NAMALWA (cell line): ENCODE results near the gene MASTL.

ENCODE experiments used
- DNase-seq: peaks from one replicate; pipeline ENCODE4 v3.0.0-alpha.2; 2015; ENCODE audit warnings: low spot score

Gene MASTL

DNA sequence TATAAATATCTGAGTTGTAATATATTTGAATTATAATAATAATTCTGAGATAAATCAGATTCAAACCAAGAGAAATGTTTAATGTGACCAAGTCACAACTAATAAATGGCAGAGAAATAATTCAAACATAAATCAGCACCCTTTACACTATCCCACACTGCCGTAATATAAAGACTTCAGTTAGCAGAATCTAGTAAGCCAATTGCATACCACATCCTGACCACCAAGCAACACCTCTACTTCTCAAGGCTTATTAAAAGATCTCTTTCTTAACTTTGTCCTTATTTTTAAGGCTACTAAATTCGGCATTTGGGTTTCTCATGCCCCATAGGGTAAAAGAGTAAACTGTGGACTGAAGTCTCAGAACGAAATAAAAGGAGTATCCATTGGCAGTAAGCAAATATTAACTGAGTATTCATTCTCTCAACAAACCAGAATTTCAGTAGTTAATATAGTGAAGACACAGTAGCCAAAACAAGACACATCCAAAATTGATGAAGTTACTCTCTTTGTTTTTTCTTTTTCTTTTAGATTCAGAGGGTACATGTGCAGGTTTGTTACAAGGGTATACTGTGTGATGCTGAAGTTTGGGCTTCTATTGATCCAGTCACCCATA lies 70.6 kb downstream of the MASTL start:
- no peak for DNase-seq

DNA sequence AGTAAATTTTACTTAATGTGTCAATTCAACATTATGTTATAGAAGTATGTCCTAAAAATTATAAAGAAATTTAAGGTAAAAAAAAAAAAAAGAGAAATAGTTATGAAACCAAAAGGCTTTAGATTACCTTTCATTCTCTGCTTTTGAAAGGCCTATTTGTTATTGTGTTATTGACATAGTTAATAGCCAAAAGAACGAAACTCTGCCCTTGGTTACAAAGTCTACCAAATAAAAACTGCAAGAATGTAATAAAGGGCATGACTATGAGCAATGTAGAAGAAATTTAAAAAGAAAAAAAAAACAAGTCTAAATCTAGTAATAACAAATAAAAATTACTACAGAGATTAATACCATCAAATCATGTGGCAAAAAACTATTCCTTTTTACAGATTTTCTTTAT lies 74.9 kb downstream of the MASTL start:
- DNase-seq: no peak

GRCh38 chr10:27235706-27236105 lies 80.6 kb downstream of the MASTL start:
- no peak for DNase-seq
